Erythroblast (primary cell): ENCODE results near the gene DAPK3.
"Not testable (repeated sequence)": the region's sequence is repeated elsewhere in the genome, so short reads cannot be mapped to it uniquely, and the experiment has no call there.

ENCODE experiments used
- DNase-seq, 2 experiments: peaks; one replicate each; lab custom pipeline; 2025; lab: John Stamatoyannopoulos, UW
- GATA1 ChIP-seq: IDR thresholded peaks from 2 replicates; pipeline ENCODE4 v1.6.1; 2011; ENCODE audit warnings: low read depth, mild to moderate bottlenecking, control low read depth, low read length, moderate library complexity
- POLR2A ChIP-seq: IDR thresholded peaks from 2 replicates; pipeline ENCODE4 v1.6.1; 2011; ENCODE audit warnings: mild to moderate bottlenecking, low read length

DAPK3 gene

DNA sequence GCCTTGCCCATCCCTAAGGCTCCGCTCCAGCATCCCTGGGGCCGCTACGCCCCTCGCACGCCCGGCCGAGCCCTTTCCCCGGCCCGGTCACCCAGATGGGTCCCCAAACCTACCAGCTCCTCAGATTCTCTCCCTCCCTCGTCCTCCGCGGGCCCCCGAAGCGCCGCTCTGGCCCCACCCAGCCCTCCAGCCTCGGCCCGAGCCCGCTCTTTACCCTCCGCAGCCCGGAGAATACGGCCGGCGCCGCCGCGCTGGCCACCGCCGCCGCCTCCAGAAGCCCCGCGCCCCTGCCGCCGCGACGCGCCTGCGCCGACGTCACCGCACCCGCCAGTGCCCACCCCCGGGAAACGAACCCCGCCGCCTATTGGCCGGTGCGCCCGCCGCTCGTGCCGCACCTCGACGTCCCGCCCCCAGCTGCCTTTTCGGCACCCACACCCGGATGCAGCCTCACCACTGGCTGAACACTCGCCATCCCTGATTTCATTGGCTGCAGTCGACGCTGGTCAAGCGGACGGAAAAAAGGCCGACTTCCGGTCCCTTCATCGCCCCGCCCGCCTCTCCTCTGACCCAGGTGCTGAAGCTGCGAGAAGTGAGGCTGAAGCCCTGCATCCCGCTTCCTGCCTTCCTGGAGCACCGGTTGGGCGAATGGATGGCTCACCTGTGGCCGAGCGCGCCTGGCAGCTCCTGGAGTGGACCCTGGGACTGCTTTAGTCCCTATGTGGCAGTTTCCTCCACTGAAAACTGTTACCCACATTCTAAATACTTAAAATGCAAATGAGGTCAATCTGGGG lies at the start of gene DAPK3:
DAPK3 (minus strand) TSS at position 292 of the 791 bp plus-strand sequence. CDS start 1,364 bp downstream, outside the sequence.
- TF ChIP-seq POLR2A (peak; percentile 64), GATA1 (no peak)

DNA sequence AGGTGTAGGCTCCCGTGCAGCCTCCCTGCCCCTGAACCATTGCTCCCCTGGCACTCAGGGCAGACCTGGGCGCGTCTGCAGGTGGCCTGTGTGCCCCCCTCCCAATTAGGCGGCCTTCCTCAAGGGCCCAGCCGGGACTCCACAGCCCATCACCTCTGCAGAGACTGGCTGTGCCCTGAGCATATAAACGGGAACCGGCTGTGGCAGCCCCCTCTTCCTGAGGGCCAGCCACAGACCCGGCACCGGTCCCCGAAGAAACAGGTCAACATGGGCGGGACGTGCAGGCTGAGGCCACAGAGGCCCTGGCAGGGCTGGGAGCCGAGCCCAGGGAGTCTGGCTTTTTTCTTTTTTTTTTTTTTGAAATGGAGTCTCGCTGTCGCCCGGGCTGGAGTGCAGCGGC lies 48.7 kb upstream of the DAPK3 start:
- DNase-seq: no peak
- TF ChIP-seq GATA1 (no peak), POLR2A (no peak)

More for the DNA sequence above, at the start of gene DAPK3:
- DNase-seq: peak; percentile 97 to 98

DNA sequence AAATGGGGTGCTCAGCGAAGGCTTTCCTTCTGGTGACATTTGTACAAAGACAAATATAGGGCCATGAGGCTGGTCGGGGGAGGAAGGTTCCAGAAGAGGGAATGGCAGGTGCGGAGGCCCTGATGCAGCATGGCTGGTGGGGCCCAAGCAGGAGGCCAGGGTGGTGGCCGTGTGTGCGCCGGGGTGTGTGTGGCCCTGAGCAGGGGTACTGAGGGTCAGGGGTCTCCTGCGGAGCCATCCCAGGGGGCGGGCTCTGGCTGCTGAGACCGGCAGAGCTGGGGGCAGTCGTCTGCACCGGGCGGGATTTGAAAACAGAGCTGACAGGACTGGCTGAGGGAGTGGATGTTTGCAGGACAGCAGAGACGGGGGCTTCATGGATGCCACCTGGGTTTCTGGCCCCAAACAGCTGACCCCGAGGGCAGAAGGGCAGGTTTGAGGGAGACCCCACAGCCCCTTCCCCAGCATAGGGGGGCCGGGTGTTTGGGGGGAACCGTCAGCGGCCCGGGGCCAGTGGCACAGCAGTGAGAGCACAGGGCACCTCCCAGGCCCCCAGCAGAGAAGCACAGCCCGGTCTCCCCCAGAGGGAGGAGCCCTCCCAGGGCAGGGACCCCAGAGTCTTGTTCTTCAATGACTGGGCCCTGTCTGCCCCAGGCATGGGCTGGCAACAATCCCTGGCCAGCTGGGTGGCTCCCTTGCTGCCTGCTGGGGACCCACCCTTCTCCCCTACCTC lies 48.0 kb upstream of the DAPK3 start:
- TF ChIP-seq POLR2A (no peak), GATA1 (no peak)
- no peak for DNase-seq

DNA sequence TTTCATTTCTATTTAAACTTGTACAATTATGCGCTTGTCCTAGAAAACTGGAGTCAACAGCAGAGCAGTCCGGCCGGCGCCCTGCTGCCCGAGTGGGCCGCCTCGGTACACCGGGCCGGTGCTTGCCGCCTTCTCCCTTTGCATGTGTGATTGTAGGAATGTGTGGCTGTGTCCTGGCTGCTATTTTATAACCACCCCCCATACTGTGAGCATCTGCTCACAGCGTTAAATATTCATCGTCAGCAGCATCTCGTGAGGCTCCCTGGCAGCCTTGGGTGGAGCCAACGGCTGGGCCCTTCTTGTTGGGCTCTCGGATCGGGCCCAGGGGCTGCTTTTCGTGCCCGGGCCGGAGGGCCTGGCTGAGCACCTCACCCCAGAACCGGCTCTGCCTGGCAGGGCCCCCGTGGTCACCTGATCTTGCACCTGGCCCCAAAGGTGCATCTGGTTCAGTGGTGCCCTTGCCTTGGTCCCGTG lies 47.3 kb upstream of the DAPK3 start:
- no peak for DNase-seq
- TF ChIP-seq POLR2A: no peak
- TF ChIP-seq GATA1: no peak

DNA sequence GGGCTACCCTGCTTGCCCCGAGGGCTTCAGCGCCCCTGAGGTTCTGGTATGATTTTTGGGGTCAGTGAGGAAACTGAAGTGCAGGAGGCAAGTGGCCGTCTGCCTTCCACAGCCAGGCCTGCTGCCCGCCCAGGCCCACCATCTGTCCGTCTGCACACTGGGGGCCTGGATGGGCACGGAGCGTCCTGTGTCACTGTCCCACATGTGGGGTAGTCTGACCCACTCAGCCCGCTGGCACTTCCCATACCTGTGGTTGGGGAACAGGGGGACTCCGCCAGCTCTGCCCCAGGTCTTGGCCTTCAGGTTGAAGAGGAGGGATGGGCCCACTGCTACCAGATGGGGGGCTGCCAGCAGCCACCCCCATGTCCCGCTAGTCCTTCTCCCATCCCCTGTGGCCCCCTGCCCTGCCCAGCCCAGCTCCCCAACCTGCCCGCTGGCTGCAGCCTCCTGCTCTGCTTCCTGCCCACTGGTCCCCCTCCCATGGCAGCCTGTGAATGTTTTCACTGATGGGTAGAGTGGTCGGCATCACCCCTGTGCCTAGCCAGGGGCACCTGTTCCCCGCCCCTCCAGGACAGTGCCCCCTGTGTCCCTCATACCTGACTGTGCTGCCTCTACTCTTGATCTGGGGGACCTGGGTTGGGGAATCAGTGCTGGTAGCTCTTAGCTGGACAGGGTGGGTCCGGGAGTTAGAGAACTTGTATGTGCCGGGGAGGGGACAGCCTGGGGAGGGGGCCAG lies 46.2 kb upstream of the DAPK3 start:
- DNase-seq: no peak
- no peak for TF ChIP-seq POLR2A
- TF ChIP-seq GATA1: no peak

DNA sequence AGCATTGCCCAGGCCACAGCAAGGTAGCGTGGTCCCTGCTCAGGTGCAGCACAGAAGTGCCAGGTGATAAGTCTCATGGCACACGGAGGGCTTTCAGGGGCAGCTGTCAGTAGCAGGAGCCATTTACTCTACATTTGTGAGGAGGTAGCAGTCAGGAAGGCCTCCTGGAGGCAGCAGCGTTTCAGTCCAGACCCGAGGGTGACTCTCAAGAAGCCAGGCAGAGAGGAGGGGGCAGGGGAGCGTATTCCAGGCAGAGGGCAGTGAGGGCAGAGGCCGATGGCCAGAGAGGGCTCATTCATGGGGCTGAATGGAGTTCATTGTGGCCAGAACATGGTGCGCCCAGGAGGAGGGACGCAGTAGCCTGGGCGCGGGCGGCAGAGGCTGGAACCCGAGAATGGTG lies 45.6 kb upstream of the DAPK3 start:
- no peak for DNase-seq
- TF ChIP-seq POLR2A (no peak), GATA1 (no peak)

DNA sequence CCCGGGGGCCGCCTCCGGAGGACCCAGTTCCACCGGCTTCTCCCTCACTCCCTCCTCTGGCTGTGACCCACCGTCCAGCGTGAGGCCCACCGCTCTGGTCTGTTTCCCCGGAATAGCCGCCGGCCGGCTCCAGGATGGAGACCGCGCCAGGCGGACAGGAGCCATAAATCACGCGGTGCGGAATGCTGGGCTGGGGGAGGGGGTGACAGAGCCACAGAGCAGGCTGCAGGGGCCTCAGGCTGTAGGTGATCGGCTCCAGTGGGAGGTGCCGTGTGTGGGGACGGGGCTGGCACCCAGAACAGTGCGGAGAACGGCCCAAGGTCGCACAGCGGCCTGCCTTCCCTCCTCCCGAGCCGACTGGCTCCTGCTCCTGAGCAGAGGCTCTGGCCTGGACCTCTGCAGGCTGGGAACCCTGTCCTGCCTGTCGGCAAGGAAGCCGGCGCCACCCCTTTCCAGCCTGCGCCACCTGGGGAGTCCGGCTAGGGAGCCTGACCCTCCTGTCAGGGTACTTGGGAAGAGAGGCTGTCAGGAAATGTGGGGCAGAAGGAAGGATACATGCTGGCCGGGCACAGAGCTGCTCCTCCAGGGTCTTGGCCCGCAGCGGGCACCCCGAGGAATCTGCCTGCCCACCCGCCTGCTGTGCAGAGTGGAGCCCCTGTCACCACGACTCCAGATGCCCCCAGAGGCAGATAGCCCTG lies 45.0 kb upstream of the DAPK3 start:
- TF ChIP-seq GATA1 (no peak), POLR2A (no peak)
- DNase-seq: no peak

DNA sequence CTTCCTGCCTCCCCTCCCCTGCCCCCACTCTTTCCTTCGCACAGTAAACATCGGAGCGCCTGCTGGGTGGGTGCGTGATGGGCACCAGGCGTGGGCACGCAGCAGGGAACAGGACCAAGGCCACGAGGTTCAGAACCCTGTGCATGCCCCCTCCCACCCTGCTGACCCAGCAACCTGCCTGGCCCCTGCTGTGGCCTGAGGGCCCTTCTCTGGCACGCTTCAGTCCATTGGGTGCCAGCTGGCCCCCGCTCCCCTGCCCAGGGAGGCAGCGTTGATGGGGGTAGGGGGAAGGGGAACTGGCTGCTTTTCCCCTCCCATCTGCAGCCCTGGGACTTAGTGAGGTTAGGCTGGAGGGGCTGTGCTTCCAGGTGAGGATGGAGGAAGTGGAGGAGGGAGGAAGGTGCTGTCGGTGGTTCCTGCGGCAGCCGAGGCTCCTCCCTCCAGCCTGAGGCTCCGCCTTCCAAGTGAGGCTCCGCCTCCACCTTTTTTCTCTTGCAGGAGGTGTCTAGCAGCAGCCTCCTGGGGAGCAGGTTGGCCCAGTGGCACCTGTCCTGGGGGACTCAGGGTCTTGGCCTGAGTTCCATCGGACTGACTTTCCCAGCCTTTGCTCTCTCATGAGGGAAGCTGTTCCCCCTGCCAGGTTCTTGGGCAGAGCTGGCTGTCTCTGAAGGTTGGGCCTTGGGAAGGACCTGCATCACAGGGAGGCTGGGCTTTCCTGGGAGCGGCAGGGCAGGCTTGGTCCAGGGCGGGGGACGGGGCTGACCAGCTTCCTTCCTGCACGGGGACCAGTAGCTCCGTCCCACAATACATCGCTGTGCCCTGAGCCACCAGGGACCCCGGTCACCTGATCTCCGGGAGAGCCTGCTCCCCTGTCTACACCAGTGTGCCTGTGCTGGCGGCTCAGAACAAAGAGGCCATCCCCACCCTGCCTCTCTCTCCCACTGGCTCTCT lies 43.9 kb upstream of the DAPK3 start:
- peak in 1 of 2 experiments; percentile 41 for DNase-seq
- no peak for TF ChIP-seq POLR2A
- no peak for TF ChIP-seq GATA1

DNA sequence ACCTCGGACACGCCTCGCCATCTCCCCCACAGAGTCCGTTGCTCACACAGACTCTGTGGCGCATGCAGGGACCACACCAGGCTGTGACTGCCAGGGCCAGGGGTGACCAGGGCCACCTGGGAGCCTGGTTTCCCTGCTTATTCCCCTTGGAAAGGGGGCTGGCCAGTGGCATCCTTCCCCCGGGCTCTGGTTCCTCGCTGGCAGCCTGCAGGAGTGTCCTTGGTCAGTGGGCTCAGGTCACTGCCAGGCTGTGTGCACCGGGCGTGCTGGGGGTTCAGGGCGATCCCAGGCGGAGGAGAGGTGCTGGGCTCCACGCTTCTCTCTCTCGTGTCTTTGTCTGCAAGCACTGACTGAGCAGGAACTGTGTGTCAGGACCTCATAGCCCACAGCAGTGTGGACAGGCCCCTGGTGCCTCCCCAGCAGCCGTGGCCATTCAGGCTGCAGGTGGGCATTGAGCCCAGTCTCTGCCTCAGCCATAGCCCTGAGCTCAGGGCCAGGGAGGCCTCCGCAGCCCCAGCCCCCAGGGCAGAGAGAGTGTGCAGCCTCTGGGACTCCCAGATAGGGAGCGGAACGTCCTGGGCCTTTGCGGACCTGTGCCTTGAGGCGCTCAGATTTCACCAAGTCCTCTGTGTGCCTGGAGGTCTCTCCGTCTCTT lies 43.1 kb upstream of the DAPK3 start:
- TF ChIP-seq GATA1 (no peak), POLR2A (no peak)

DNA sequence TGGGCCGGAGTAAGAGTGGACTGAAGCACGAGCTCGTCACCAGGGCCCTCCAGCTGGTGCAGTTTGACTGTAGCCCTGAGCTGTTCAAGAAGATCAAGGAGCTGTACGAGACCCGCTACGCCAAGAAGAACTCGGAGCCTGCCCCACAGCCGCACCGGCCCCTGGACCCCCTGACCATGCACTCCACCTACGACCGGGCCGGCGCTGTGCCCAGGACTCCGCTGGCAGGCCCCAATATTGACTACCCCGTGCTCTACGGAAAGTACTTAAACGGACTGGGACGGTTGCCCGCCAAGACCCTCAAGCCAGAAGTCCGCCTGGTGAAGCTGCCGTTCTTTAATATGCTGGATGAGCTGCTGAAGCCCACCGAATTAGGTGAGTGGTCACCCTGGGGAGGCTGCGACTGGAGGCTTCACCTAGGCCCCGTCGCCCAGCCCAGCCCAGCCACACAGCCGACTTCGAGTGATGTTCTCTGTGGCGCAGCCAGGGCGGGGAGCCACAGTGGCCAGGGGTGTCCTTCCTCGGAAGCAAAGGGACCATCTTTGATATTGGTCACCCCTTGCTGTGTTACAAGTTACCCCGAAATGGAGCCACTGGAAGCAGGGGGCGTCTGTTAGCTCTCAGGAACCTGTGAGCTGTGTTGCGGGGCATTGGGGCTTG lies 42.2 kb upstream of the DAPK3 start:
- TF ChIP-seq POLR2A: no peak
- TF ChIP-seq GATA1: no peak
- DNase-seq: no peak

More for the DNA sequence above, 43.1 kb upstream of the DAPK3 start:
- DNase-seq: no peak

DNA sequence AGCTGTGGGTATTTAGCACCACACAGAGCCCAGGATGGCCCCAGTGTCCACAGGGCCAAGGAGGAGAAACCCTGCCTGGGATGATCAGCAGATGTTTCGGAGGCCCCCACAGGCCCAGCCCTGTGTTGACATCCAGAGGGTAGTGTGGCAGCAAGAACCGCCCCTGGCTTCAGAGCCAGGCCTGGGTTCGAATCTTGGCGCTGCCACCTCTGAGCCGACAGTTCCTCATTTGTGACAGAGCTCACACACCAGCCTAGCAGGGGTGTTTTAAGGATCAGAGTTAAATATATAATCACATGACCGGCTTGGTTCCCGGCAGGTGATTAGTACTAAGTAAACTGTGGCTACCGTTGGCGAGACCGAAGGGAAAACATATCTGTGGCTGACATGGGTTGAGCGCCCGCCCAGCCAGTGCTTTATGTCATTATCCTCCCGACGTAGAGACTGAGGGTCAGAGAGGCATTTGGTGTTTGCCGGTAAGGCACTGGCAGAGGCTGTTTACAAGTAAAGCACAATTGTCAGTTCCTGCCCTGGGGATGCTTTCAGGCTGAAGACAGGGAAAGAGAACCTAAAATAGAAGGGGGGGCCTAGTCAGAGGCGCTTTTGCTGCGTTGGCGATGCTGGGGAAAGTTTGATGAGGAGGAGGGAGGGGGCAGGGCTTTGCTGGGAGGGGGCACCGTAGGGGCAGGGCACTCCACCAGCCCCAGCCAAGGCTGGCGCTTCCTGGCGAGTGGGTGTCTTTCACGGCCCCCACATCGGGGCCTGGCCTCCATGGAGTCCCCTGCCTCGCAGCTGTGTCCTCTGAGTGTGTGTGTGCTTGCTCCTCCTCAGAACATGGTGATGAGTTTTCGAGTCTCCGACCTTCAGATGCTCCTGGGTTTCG lies 41.4 kb upstream of the DAPK3 start:
- no peak for TF ChIP-seq GATA1
- TF ChIP-seq POLR2A: no peak

DNA sequence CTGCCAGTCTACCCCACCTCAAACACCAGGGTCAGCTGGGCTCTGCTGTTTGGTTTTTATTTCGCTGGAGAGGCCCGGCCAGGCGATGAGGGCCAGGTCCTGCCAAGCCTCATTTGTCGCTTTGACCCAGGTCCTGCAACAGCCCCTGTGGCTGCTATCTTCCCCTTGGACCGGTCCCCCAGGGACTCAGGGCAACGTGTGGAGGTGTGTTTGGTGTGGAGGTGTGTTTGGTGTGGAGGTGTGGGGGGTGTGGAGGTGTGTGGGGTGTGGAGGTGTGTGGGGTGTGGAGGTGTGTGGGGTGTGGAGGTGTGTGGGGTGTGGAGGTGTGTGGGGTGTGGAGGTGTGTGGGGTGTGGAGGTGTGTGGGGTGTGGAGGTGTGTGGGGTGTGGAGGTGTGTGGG lies 40.5 kb upstream of the DAPK3 start:
- DNase-seq: not testable (repeated sequence)

More for the DNA sequence above, 41.4 kb upstream of the DAPK3 start:
- DNase-seq: no peak
